Suppressor macrophage treated with lipopolysaccharide for 4 hours (primary cell): ENCODE results near the gene CDH12.
"Not testable (repeated sequence)": the region's sequence is repeated elsewhere in the genome, so short reads cannot be mapped to it uniquely, and the experiment has no call there.

ENCODE experiments used
- DNase-seq: peaks from one replicate; pipeline ENCODE4 v3.0.0-alpha.2; 2020

The CDH12 gene

GRCh38 chr5:22643356-22643755 is 209.8 kb downstream of the CDH12 start:
- DNase-seq: no peak

- DNase-seq: no peak
Measured at GRCh38 chr5:22631683-22632082, 221.5 kb downstream of the CDH12 start.

DNA sequence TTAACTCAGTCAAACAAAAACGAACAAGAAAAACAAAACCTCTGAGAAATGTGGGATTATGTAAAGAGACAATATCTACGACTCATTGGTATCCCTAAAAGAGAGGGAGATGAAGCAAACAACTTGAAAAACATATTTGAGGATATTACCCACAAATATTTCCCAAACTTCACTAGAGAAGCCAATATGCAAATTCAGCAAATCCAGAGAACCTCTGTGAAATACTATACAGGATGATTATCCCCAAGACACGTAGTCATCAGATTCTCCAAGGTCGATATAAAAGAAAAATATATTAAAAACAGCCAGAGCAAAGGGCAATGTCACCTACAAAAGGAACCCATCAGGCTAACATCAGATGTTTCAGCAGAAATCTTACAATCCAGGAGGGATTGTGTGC is 226.1 kb downstream of the CDH12 start:
- DNase-seq: no peak

GRCh38 chr5:22625451-22625850 is 227.7 kb downstream of the CDH12 start:
- no peak for DNase-seq

DNA sequence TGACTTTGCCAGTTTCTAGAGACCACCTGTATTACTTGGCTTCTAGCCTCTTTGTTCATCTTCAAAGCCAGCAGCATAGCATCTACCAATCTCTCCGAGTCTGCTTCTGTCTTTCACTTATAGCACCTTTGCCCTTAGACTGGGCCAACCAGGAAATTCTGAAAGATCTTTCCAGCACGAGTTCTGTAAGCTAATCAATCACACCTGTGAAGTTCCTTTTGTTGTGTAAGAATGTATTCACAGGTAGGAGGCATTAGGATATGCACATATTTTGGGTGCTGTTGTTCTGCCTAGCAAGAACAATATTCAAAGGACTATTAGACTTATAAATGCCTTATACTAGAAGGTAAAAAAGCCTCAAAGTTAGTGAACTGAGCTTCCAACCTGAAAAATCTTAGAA is 232.1 kb downstream of the CDH12 start:
- DNase-seq: no peak

GRCh38 chr5:22615964-22616363 is 237.2 kb downstream of the CDH12 start:
- DNase-seq: no peak

DNA sequence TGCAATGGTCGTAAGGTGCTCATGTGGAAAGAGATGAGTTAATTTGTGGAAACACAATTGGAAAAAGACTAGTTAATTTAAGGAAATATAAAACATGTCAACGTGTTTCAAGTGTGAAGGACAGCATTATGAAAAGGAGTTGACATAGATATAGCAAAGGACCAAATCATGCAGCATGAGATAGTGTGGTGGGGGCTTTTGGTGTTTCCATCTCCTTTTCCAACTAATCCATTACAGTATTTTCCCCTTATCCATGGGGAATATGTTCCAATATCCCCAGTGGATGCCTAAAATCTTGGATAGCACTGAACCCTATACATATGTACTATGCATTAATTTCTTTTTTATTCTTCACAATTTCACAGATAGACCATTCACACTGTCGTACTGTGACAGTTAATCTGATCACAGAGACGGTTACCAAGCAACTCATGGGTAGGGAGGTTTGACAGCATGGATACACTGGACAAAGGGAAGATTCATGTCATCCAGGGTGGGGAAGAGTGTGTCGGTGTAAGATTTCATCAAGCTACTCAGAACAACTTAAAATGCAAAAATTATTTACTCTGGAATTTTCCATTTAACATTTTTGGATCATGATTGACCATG is 238.6 kb downstream of the CDH12 start:
- no peak for DNase-seq

DNA sequence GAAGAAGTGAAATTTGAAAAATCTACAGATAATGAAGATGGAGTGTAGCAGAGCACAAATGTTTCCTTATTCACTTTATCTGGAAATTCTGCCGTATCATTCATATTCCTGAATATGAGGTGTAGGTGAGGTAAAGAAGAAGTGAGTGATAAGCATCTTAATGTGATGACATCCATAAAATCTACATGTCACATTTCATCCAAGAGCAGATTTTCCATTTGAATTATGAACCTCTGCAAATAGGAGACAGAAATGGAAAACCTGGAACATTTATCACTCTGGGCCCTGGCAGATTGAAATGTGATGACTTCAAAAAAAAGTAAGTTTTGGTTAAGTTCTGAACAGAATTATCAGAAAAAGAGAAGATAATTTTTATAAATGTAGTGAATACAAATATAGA is 240.2 kb downstream of the CDH12 start:
- DNase-seq: no peak

DNA sequence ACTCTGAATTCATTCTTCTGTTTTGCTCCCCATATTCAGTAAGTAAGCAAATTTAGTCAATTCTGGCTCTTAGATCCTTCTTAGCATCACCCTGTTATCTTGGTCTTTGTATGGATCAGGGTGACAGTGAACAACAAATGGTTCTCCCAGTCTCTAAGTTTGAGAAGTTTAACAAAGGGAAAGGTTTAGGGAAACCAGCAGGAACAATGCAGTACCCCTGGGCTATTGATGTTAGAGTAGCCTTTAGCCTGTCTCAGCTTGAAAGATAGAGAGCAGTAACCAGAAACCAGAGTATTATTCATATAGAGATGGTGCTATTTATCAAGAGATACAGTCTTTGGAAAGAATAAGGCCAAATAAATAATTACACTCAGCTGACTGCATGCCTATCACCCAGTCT is 241.8 kb downstream of the CDH12 start:
- DNase-seq: no peak

GRCh38 chr5:22607498-22607897 is 245.6 kb downstream of the CDH12 start:
- not testable (repeated sequence) for DNase-seq

GRCh38 chr5:22605473-22605872 is 247.7 kb downstream of the CDH12 start:
- no peak for DNase-seq

DNA sequence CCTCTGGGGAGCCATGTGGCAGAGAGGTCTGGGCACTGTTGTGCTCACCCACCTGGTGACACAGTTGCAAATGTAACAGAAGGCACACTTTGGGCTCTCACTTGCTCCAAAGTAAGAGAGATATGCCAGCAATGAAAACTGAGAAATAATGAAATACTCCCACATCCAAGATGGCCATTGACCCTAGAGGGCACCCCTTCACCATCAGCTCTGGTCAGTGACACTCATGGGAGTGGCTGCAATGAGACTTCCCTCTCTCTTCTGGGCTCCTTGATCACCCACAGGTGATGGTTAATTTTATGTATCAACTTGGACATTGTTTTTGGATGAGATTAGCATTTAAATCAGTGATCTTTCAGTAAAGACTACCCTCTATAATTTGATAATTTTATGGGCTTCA is 248.4 kb downstream of the CDH12 start:
- DNase-seq: no peak

GRCh38 chr5:22598796-22599195 is 254.3 kb downstream of the CDH12 start:
- DNase-seq: no peak

DNA sequence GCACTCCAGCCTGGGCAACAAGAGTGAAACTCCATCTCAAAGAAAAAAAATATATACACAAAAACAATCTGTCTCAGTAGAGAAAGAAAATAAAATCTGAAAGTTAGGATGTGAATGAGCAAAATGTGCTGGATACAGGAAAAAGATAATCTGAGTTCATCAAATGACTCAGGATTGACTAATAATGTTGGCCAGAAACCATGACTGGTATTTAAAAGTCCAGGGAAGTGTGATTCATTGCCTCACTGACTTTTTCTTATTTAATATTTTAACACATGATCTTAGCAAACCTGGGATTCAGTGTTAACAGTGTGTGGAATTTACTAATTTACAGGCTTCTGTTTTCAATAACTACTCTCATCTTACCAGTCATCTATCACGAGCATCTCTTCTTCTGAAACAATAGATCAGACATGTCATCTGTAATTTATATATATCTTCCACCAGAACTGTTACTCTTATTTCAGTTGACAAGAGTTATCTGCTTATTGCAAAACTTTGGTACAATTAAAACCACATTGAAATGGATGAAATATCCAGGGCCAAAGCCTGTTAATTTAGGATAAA is 256.7 kb downstream of the CDH12 start:
- DNase-seq: peak; percentile 2

DNA sequence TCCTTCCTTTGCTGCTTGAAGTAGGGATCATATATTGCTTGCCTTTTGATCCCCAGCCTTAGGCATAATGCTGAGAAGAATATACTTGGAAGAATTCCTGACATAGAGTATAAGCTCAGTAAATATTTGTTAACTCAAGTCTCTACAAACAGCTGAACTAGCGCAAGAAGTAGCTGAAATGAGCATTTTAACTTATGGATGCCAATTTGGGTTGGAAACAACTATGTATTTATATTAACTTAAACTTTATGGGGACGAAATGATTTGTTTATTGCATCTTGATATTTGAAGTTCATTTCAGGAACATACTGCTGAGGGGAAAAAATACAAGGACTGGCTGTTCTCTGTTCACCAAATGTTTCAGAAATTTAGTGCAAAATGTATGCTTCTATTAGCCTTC is 258.7 kb downstream of the CDH12 start:
- no peak for DNase-seq

GRCh38 chr5:22593592-22593991 is 259.6 kb downstream of the CDH12 start:
- no peak for DNase-seq

- no peak for DNase-seq
Measured at GRCh38 chr5:22591461-22591860, 261.7 kb downstream of the CDH12 start.

DNA sequence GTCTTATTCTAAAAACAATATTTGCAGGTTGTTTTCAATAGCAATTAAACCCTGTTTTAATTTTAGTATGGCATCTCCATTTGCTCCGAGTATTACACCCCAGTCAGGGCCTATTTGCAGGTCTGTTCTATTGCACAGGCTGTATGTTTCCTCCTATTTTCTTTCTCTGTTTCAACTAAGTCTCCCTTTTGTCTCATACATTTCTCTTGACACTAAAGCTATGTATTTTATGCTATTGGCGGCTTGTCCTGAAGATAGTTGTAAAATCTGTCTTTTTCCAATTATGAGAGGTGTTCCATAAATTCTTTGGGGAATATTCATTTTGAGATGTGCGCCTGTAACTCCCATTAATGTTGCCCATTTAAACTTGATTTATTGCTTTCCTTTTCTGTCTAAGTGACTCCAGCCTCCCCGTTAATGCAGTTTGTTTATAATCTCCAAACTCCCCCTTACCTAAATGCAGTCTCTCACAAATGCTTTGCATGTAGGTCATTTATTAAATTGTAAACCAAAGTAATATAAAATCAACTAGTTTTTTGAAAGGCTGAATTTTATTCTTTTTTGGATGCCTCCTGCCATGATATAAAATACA is 262.4 kb downstream of the CDH12 start:
- DNase-seq: no peak

GRCh38 chr5:22577711-22578110 is 275.4 kb downstream of the CDH12 start:
- DNase-seq: no peak

- DNase-seq: no peak
Measured at GRCh38 chr5:22577006-22577405, 276.1 kb downstream of the CDH12 start.

GRCh38 chr5:22572941-22573340 is 280.2 kb downstream of the CDH12 start:
- DNase-seq: no peak

DNA sequence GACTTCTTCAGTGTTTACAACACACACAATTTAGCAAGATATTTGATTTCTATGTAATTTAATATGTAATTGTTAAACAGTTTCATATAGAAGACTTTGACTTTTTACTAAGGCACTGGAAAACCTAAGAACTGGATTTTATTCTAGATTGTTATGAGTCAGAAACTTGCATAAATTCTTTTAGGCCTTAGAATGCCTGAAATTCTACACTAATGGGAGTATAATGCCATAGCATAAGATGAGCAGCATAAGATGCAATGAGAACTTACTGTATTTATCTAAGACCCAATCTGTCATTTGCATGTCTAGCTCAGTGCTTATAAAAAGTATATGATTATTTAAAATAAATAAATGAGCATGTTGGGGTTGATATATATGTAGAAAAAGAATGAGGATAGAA is 285.2 kb downstream of the CDH12 start:
- no peak for DNase-seq

DNA sequence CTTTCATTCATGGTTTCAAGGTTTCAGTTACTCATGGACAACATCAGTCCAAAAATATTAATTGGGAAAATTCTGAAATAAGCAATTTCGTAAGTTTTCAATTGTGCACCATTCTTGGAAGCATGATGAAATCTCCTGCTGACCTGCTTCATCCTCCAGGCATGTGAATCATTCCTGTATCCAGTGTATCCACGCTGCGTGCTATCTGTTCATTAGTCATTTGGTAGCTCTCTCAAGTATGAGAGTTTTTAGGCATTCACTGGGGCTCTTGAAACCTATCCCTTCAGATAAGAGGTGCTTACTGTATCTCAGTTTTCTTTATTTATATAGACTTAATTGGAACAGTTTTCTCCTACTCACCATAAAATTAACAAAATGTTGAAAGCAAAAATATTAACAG is 293.0 kb downstream of the CDH12 start:
- no peak for DNase-seq

- no peak for DNase-seq
Measured at GRCh38 chr5:22557251-22557650, 295.9 kb downstream of the CDH12 start.

- DNase-seq: no peak
Measured at GRCh38 chr5:22554475-22554874, 298.7 kb downstream of the CDH12 start.
